ENCODE measurements around the gene FAM83E. TPM values are rescaled to one million over a fixed set of nuclear protein-coding genes. Genes with fewer than 3 reads are reported as not detected.

Gene FAM83E
- total and polyA plus RNA-seq, 2 experiments from 2014 or later = 1.0 to 2.3 TPM

DNA sequence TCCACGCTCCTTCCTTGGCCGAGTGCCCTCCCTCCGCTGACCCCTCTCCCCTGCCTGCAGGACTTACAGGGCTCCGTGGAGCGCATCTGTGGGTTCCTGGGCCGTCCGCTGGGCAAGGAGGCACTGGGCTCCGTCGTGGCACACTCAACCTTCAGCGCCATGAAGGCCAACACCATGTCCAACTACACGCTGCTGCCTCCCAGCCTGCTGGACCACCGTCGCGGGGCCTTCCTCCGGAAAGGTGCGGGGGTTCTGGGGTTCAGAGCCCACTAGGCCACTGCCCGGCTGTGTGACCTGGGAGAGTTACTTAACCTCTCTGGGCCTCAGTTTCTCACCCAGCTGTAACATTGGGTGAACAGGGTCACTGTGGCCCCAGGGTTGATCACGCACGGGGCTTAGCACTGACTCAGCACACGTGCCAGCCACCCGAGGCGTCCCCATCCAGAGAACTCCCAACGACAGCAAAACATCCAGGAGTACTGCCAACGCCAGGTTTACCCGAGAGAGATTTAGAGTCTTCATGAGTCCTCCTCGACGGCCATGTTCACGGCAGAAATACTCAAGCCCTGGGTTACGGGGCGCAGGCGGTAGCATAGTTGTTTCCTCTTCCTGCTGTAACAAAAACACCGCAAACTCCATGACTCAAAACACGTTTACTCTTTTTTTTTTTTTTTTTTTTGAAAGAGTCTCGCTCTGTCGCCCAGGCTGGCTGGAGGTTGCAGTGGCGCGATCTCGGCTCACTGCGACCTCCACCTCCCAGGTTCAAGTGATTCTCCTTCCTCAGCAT lies 18.0 kb downstream of the FAM83E start (continued):
- TF ChIP-seq, protein P1, sequence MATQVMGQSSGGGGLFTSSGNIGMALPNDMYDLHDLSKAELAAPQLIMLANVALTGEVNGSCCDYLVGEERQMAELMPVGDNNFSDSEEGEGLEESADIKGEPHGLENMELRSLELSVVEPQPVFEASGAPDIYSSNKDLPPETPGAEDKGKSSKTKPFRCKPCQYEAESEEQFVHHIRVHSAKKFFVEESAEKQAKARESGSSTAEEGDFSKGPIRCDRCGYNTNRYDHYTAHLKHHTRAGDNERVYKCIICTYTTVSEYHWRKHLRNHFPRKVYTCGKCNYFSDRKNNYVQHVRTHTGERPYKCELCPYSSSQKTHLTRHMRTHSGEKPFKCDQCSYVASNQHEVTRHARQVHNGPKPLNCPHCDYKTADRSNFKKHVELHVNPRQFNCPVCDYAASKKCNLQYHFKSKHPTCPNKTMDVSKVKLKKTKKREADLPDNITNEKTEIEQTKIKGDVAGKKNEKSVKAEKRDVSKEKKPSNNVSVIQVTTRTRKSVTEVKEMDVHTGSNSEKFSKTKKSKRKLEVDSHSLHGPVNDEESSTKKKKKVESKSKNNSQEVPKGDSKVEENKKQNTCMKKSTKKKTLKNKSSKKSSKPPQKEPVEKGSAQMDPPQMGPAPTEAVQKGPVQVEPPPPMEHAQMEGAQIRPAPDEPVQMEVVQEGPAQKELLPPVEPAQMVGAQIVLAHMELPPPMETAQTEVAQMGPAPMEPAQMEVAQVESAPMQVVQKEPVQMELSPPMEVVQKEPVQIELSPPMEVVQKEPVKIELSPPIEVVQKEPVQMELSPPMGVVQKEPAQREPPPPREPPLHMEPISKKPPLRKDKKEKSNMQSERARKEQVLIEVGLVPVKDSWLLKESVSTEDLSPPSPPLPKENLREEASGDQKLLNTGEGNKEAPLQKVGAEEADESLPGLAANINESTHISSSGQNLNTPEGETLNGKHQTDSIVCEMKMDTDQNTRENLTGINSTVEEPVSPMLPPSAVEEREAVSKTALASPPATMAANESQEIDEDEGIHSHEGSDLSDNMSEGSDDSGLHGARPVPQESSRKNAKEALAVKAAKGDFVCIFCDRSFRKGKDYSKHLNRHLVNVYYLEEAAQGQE (IDR thresholded peaks at IDR 0.05; ENCODE audit: unreplicated experiment) = no peak
- no peak for TF ChIP-seq NANOG (IDR thresholded peaks at IDR 0.05; ENCODE audit: borderline replicate concordance)
- no peak for TF ChIP-seq CREB1 (CRISPR knock-in tag; IDR thresholded peaks at IDR 0.05; ENCODE audit: low read depth)
- no peak for TF ChIP-seq EZH2phosphoT487 (IDR thresholded peaks at IDR 0.05; ENCODE audit: unreplicated experiment)
- TF ChIP-seq POLR2AphosphoS5 (IDR thresholded peaks at IDR 0.05; ENCODE audit: low read depth) = no peak
- no peak for TF ChIP-seq CTCF (conservative IDR thresholded peaks at IDR 0.05; ENCODE audit: low read depth in 2 of 2)

DNA sequence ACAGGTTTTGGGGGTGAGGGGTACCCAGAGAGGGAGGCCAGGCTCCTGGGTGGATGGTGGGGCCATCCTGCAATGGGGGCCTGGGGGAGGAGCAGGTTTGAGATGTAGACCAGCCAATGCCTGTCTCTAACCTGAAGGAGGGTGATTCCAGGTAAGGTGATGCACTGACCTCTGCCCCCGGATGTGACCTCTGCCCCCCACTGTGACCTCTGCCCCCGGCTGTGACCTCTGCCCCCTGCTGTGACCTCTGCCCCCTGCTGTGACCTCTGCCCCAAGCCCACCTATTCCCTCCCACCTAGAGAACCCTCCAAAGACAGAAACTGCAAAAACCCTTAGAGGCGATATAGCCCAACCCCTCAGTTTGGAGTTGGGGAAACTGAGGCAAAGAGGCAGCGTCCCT lies 18.6 kb downstream of the FAM83E start:
- Mint-ChIP-seq H3K27ac (no peak overlapping the region), H3K4me3 (no peak overlapping the region), H3K36me3 (ENCODE audit: low read depth) (no peaks in the 10 kb centered on the region; the same call in 2 of the 3 replicates), H3K9me3 (no peaks in the 10 kb centered on the region), H3K27me3 (ENCODE audit: insufficient read depth, low read depth, poor library complexity) (peaks cover 9% of the 10 kb centered on the region), H3K4me1 (no peaks in the 10 kb centered on the region)
- Histone ChIP-seq H3F3A (replicated peaks; ENCODE audit: low read depth) (no peaks in the 10 kb centered on the region), H2AFZ (no peak overlapping the region), H3K4me3 (no peak overlapping the region), H3K9me2 (ENCODE audit: insufficient read depth) (no peaks in the 10 kb centered on the region), H3K27me3 (ENCODE audit: insufficient read depth) (no peaks in the 10 kb centered on the region), H3K27ac (ENCODE audit: low read depth) (no peak overlapping the region), H3K79me2 (replicated peaks; ENCODE audit: insufficient read depth) (no peaks in the 10 kb centered on the region), H4K20me1 (replicated peaks; ENCODE audit: insufficient read depth) (no peaks in the 10 kb centered on the region), H3K4me2 (no peak overlapping the region), H3K4me1 (ENCODE audit: insufficient read depth) (no peaks in the 10 kb centered on the region), H3K36me3 (ENCODE audit: insufficient read depth) (no peaks in the 10 kb centered on the region)
- no peak for ATAC-seq
- TF ChIP-seq, protein P2, sequence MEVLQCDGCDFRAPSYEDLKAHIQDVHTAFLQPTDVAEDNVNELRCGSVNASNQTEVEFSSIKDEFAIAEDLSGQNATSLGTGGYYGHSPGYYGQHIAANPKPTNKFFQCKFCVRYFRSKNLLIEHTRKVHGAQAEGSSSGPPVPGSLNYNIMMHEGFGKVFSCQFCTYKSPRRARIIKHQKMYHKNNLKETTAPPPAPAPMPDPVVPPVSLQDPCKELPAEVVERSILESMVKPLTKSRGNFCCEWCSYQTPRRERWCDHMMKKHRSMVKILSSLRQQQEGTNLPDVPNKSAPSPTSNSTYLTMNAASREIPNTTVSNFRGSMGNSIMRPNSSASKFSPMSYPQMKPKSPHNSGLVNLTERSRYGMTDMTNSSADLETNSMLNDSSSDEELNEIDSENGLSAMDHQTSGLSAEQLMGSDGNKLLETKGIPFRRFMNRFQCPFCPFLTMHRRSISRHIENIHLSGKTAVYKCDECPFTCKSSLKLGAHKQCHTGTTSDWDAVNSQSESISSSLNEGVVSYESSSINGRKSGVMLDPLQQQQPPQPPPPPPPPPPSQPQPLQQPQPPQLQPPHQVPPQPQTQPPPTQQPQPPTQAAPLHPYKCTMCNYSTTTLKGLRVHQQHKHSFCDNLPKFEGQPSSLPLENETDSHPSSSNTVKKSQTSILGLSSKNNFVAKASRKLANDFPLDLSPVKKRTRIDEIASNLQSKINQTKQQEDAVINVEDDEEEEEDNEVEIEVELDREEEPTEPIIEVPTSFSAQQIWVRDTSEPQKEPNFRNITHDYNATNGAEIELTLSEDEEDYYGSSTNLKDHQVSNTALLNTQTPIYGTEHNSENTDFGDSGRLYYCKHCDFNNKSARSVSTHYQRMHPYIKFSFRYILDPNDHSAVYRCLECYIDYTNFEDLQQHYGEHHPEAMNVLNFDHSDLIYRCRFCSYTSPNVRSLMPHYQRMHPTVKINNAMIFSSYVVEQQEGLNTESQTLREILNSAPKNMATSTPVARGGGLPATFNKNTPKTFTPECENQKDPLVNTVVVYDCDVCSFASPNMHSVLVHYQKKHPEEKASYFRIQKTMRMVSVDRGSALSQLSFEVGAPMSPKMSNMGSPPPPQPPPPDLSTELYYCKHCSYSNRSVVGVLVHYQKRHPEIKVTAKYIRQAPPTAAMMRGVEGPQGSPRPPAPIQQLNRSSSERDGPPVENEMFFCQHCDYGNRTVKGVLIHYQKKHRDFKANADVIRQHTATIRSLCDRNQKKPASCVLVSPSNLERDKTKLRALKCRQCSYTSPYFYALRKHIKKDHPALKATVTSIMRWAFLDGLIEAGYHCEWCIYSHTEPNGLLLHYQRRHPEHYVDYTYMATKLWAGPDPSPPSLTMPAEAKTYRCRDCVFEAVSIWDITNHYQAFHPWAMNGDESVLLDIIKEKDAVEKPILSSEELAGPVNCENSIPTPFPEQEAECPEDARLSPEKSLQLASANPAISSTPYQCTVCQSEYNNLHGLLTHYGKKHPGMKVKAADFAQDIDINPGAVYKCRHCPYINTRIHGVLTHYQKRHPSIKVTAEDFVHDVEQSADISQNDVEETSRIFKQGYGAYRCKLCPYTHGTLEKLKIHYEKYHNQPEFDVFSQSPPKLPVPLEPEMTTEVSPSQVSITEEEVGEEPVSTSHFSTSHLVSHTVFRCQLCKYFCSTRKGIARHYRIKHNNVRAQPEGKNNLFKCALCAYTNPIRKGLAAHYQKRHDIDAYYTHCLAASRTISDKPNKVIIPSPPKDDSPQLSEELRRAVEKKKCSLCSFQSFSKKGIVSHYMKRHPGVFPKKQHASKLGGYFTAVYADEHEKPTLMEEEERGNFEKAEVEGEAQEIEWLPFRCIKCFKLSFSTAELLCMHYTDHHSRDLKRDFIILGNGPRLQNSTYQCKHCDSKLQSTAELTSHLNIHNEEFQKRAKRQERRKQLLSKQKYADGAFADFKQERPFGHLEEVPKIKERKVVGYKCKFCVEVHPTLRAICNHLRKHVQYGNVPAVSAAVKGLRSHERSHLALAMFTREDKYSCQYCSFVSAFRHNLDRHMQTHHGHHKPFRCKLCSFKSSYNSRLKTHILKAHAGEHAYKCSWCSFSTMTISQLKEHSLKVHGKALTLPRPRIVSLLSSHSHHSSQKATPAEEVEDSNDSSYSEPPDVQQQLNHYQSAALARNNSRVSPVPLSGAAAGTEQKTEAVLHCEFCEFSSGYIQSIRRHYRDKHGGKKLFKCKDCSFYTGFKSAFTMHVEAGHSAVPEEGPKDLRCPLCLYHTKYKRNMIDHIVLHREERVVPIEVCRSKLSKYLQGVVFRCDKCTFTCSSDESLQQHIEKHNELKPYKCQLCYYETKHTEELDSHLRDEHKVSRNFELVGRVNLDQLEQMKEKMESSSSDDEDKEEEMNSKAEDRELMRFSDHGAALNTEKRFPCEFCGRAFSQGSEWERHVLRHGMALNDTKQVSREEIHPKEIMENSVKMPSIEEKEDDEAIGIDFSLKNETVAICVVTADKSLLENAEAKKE (CRISPR knock-in tag; IDR thresholded peaks at IDR 0.05) = no peak
- TF ChIP-seq ZNF114 (CRISPR knock-in tag; IDR thresholded peaks at IDR 0.05) = no peak
- no peak for TF ChIP-seq STAT1 (IDR thresholded peaks at IDR 0.05; ENCODE audit: unreplicated experiment)
- TF ChIP-seq EZH2 (IDR thresholded peaks at IDR 0.05; ENCODE audit: low read depth, unreplicated experiment) = no peak
- no peak for TF ChIP-seq NANOG (IDR thresholded peaks at IDR 0.05; ENCODE audit: borderline replicate concordance)
- TF ChIP-seq ZNF331 (CRISPR knock-in tag; IDR thresholded peaks at IDR 0.05; ENCODE audit: low read depth) = no peak
- TF ChIP-seq JUNB (IDR thresholded peaks at IDR 0.05; ENCODE audit: unreplicated experiment) = no peak
- no peak for DNase-seq (ENCODE audit: low spot score)
